Transverse colon (tissue), 4 donors: Measurements from ENCODE around the gene ELAVL1. TPM values are rescaled to one million over a fixed set of nuclear protein-coding genes. Genes with fewer than 3 reads are reported as not detected.

Experiments used
- DNase-seq: peaks from one replicate; pipeline ENCODE4 v3.0.0-alpha.2; 2019
- H3K27ac ChIP-seq, 4 donors: fragments of 200-600 bp; sonication (generic); 2 replicates each; pipeline ENCODE4 v1.5.1; 2016 to 2018; ENCODE audit warnings: inconsistent platforms in 4 of 4
- H3K27me3 ChIP-seq: fragments of 200-600 bp; sonication (generic); 2 replicates; pipeline ENCODE4 v1.5.1; 2017; ENCODE audit warnings: inconsistent platforms
- H3K36me3 ChIP-seq, 4 donors: fragments of 200-600 bp; sonication (generic); 2 replicates each; pipeline ENCODE4 v1.5.1; 2017 to 2019; ENCODE audit warnings: inconsistent platforms in 4 of 4
- H3K4me1 ChIP-seq, 4 donors: fragments of 200-600 bp; sonication (generic); 2 replicates each; pipeline ENCODE4 v1.5.1; 2017 to 2020; ENCODE audit warnings: inconsistent platforms in 4 of 4
- H3K4me3 ChIP-seq, 4 donors: fragments of 200-600 bp; sonication (generic); 1 replicate in 1 of 4; 2 replicates in 3 of 4; pipeline versions ENCODE4 v1.5.1 to v1.6.1; 2017 to 2019; ENCODE audit warnings: inconsistent platforms in 4 of 4
- H3K9me3 ChIP-seq, 2 donors: fragments of 200-600 bp; sonication (generic); 2 replicates each; pipeline ENCODE4 v1.5.1; 2017 to 2019; ENCODE audit warnings: inconsistent platforms in 2 of 2
- CTCF ChIP-seq, 5 experiments: fragments of 200-600 bp in 3 of 5; fragments of 450-650 bp in 2 of 5; sonication (generic) in 3 of 5; IDR thresholded peaks; 1 replicate in 2 of 5; 2 replicates in 3 of 5; pipeline ENCODE4 v1.5.1; 2016 to 2017; ENCODE audit warnings: antibody characterized with exemption in 5 of 5, inconsistent platforms in 3 of 5, mild to moderate bottlenecking in 2 of 5, moderate library complexity in 1 of 5
- EP300 ChIP-seq: sonication (generic); formaldehyde crosslinking; IDR thresholded peaks from one replicate; pipeline ENCODE4 v1.6.1; 2017; ENCODE audit warnings: antibody characterized with exemption, low read depth
- POLR2A ChIP-seq: fragments of 450-650 bp; IDR thresholded peaks from one replicate; pipeline ENCODE4 v1.6.1; 2016; ENCODE audit warnings: antibody characterized with exemption, mild to moderate bottlenecking, moderate library complexity
- POLR2AphosphoS5 ChIP-seq, 3 donors: sonication (generic); formaldehyde crosslinking; IDR thresholded peaks; one replicate each; pipeline ENCODE4 v1.6.1; 2016; ENCODE audit warnings: antibody characterized with exemption in 3 of 3
- WGBS, 2 donors: methylation state at CpG; one replicate each; pipeline ENCODE4 v1.1.5; 2018; ENCODE audit warnings: low coverage in 1 of 2; 5-methylcytosine and 5-hydroxymethylcytosine counted together
- in situ Hi-C, 4 donors: fragments of 200-750 bp; cut with MboI; loops; one replicate each; pipeline versions ENCODE4 v1.15.0 to v1.15.1; 2017; ENCODE audit warnings: low sequenced_read_pairs in 3 of 4, low pct_ligation_motif_present in 1 of 4, low pct_unique_long_range_greater_than_20kb in 1 of 4
- intact Hi-C: fragments of 100-400 bp; cut with DNase I; formaldehyde crosslinking; loops from one replicate; pipeline ENCODE4 v1.15.1; 2023; ENCODE audit warnings: low total_unique reads
- total RNA-seq, 4 donors: library from RNA; depleted of rRNA; stranded (reverse); fragments of >200 nt; gene quantifications; one replicate each; pipeline ENCODE4 v1.1.0, GENCODE V29; 2016

ELAVL1 gene
- total RNA-seq, 4 donors from 2014 or later = 11.9 to 101 (median 22.4) TPM

GRCh38 chr19:7921967-7922835 is 83.2 kb downstream of the ELAVL1 start:
- no peak for TF ChIP-seq POLR2AphosphoS5 (IDR thresholded peaks at IDR 0.05)
- TF ChIP-seq EP300 = no peak
- no peak for TF ChIP-seq POLR2A
- TF ChIP-seq CTCF (IDR thresholded peaks at IDR 0.05) = no peak
- peaks cover 25% of the 10 kb centered on the region for H3K27me3 ChIP-seq
- H3K4me3 ChIP-seq = no peak overlapping the region
- H3K27ac ChIP-seq = peak overlapping the region; percentile 88 to 97 (median 91)
- no peaks in the 10 kb centered on the region for H3K9me3 ChIP-seq
- WGBS, 2 donors = 94% methylated on average over 30 of the region's 31 CpGs; no CpG with 5 or more reads in 1 of the 2 donors
- peaks cover 33 to 64% (median 52%) of the 10 kb centered on the region in 4 donors for H3K4me1 ChIP-seq
- in situ Hi-C loops (no loop called here), intact Hi-C loops (no loop called here)
- peaks cover 0 to 10% (median 0%) of the 10 kb centered on the region in 4 donors for H3K36me3 ChIP-seq
- no peak for DNase-seq

DNA sequence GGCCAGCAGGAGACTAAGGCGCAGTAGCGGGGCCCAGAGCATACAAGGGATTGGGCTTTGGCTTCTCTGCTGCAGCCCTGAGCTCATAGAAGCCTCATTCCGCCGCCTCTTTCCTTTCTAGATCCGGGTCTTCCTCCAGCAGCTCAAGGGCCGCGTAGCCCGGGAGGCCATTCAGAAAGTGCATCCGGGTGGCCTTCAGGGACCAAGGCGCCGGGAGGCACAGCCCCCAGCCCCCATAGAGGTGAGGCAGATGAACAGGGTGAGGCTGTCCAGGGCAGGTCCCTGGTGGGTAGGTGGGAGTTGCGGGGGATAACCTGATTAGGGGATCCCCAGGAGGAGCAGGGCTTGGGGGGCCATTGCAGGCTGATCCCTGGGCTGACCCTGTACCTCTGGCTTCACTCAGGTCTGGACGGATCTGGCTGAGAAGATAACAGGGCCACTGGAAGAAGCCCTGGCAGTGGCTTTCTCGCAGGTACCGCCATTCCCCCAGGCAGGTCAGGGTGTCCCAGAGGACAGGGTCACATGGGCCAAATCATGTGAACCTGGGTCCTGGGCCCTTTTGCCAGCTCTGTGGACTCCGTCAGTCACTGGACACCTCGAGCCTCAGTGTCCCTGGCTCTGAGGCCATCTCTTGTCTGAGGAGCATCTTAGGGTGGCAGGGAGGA is 84.0 kb downstream of the ELAVL1 start:
- 40% methylated on average over 16 of the region's 17 CpGs; no CpG with 5 or more reads in 1 of the 2 donors for WGBS, 2 donors

DNA sequence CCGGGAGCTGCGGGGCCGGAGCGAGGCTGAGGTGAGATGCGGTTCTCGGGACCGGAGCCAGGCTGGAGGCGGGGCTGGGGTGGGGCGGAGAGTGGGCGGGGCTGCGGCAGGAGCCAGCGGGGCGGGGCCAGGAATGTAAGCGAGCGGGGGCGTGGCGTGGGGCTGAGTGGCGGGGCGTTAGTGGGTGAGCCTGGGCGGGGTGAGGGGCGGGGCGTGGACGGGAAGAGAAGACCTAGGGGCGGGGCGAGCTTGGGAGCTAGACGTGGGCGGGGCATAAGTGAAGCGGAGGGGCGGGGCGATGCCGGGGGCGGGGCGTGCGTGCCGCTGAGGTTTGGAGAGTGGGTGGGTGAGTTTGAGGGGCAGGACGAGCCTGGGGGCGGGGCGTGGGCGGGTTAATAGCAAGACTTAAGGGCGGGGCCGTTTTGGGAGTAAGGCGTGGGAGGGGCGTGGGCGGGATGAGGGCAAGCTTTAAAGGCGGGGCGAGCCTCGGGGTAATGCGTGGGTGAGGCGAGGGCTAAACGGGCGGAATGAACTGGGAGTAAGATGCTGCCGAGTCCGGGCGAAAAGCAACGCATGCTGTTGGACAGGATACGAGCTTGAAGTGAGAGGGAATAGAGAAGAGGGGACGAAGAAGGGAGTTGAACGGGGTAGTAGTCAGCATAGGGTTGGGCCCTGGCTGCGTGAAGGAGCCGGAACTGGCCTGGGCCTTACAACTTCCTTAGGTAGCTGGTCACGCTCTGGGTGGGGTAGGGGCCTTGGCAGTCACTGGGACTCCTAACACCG is 84.7 kb downstream of the ELAVL1 start:
- Histone ChIP-seq H3K4me1 (peaks cover 31 to 67% (median 55%) of the 10 kb centered on the region in 4 donors), H3K4me3 (peak overlapping the region; percentile 67 to 83 (median 71)), H3K27ac (peak overlapping the region; percentile 88 to 99 (median 94)), H3K27me3 (peaks cover 40% of the 10 kb centered on the region), H3K36me3 (peaks cover 0 to 10% (median 0%) of the 10 kb centered on the region in 4 donors), H3K9me3 (no peaks in the 10 kb centered on the region)
- DNase-seq = peak; percentile 100
- TF ChIP-seq POLR2AphosphoS5 (IDR thresholded peaks at IDR 0.05) = peak; percentile 38 to 73 (median 71)
- peak in 1 of 5 experiments; percentile 9 for TF ChIP-seq CTCF (IDR thresholded peaks at IDR 0.05)
- TF ChIP-seq EP300 = no peak
- peak; percentile 70 for TF ChIP-seq POLR2A
- in situ Hi-C loops (no loop called here), intact Hi-C loops (no loop called here)
- 0% methylated on average over 20 to 51 of the region's 62 CpGs for WGBS, 2 donors

More for the DNA sequence above, 84.0 kb downstream of the ELAVL1 start:
- peaks cover 0 to 10% (median 0%) of the 10 kb centered on the region in 4 donors for H3K36me3 ChIP-seq
- intact Hi-C loops = no loop called here
- no peak for DNase-seq
- no peak for TF ChIP-seq CTCF (IDR thresholded peaks at IDR 0.05)
- no peak for TF ChIP-seq POLR2AphosphoS5 (IDR thresholded peaks at IDR 0.05)
- TF ChIP-seq EP300 = no peak
- TF ChIP-seq POLR2A = peak; percentile 5
- in situ Hi-C loops = no loop called here
- peaks cover 33% of the 10 kb centered on the region for H3K27me3 ChIP-seq
- H3K4me1 ChIP-seq = peaks cover 27 to 64% (median 52%) of the 10 kb centered on the region in 4 donors
- H3K27ac ChIP-seq = peak overlapping the region; percentile 88 to 97 (median 91)
- H3K9me3 ChIP-seq = no peaks in the 10 kb centered on the region
- peak overlapping the region; percentile 29 to 73 (median 45) for H3K4me3 ChIP-seq
